Erythroblast (primary cell): ENCODE measurements around the gene NEURL1B.

Experiments used
- DNase-seq, 2 experiments: peaks; one replicate each; lab custom pipeline; 2025; lab: John Stamatoyannopoulos, UW
- GATA1 ChIP-seq: IDR thresholded peaks from 2 replicates; pipeline ENCODE4 v1.6.1; 2011; ENCODE audit warnings: low read depth, mild to moderate bottlenecking, control low read depth, low read length, moderate library complexity
- POLR2A ChIP-seq: IDR thresholded peaks from 2 replicates; pipeline ENCODE4 v1.6.1; 2011; ENCODE audit warnings: mild to moderate bottlenecking, low read length

The NEURL1B gene

GRCh38 chr5:172635038-172635437, 6.0 kb upstream of the NEURL1B start:
- no peak for TF ChIP-seq POLR2A
- no peak for TF ChIP-seq GATA1
- no peak for DNase-seq

DNA sequence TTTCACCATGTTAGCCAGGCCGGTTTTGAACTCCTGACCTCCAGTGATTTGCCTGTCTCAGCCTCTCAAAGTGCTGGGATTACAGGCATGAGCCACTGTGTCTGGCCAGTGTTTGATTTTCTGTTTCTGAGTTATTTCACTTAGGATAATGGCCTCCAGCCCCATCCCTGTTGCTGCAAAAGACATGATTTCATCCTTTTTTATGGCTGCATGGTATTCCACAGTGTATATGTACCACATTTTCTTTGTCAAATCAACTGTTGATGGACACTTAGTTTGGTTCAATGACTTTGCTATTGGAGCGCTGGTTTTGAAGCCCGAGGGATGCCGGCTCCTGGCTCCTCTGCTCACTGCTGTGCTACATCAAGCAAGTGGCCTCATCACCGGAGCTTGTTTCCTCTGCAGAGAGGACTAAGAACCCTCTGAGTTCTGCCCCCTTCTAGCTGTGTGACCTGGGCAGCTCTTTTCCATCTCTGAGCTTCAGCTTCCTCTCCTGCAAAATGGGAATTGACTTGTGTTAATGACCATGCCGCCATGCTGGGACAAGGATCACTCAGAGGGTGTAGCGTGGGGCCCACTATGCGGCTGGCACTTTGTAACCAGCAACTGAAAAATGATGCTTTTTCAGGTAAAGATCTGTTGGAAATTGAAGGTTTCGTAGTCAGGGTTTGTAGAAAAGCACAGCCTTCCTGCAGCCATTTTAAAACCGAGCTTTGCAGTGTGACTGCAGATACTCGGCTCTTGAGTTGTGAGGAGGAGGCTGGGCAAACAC, 4.6 kb upstream of the NEURL1B start:
- TF ChIP-seq GATA1 = no peak
- TF ChIP-seq POLR2A = no peak

DNA sequence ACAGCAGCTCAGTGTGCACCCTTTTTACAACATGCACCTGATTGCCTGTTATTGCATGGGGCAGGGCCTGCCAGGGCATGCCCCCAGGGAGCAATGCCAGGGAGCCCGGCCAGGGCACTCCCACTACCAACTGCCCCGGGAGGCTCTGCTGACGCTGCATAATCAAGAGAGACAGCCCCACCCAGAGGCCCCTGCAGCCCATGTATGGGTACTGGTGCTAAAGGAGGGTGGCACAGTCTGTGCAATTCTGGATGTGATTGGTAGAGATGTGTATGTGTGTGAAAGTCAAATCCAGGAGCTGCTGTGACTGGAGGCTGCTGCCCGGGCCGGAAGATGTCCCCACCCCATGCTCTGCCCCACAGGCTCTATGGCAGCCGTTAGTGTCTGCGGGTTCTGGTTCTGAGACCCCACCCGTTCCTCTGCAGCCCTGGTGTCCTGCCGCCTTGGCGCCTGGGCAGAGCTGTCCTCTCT, 3.9 kb upstream of the NEURL1B start:
- peak; percentile 29 for TF ChIP-seq POLR2A
- TF ChIP-seq GATA1 = no peak
- no peak for DNase-seq

More for the DNA sequence above, 4.6 kb upstream of the NEURL1B start:
- no peak for DNase-seq

DNA sequence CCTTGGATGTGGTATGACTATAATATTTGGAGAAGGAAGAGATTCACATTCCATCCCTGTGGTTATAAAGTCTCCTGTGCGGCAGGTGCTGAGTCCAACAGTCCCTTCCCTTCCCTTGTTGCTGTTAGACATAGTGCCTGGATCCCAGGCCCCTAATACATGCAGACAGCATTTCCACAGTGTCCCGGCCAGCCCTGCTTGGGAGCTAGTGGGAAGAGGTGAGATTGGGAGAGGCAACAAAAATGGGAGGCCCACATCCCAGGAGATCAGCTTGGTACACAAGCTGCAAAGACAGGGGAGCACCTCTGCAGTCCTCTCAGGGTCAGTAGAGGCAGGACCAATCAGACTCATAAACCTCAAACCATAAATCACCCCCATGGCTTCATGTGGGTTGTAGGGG, 3.3 kb upstream of the NEURL1B start:
- no peak for TF ChIP-seq POLR2A
- TF ChIP-seq GATA1 = no peak
- no peak for DNase-seq

DNA sequence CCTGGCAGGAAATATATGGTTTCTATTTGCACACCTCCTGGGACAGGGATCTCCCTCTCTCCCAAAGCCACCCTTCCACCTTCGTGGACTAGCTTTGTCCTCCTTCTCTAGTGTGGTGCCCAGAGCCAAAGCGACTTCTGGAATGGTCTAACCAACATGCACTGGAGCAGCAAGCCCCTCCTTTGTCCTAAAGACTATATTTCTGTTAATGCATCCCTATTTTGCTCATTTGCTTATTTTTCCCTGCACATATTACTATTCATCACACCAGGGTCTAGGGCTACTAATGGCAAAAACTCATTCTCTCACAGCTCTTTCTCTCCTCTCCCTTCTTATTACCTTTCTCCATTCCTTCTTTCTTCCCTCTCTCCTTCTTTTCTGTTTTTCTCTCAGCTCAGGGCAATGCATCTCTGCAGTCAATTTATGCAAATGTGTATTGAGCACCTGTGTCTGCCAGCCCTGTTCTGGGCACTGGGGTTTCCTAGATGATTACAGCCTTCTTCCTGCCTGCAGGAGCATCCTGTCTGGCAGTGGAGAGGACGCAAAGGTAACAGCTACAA, 2.8 kb upstream of the NEURL1B start:
- no peak for DNase-seq
- TF ChIP-seq GATA1 (no peak), POLR2A (no peak)

GRCh38 chr5:172640139-172640538, 924 bp upstream of the NEURL1B start:
- no peak for DNase-seq
- no peak for TF ChIP-seq POLR2A
- TF ChIP-seq GATA1 = no peak

DNA sequence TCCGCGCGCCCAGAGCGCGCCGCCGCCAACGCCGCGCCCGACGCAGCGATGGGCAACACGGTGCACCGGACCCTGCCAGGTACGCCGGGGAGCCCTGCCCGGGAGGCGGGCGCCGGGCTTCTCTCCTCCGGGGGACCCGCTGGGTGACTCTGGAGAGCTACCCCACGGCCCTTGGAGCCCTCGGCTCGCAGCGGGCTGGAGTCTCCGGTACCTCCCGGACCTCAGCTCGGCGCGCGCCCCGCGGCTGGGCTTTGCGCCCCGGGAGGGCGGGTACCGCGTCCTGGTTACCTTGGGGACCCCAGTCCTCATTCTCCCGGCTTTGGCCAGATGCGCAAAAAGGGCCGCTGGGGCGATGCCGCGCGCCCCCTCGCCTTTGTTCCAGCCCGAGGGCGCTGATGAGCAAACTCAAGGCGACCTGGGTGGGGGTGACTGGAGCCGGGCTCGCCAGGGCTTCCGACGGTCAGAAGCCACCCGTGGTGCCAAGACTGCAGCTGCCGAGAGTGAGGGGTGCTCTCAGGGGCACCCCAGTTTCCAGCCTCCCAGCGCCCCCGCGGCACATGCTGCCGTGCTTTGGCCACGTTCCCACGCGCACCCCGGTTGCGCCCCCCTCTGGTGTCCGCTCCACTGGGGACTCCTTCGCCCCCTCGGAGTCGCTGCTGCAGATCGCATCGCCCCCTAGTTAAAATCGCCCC, 442 bp downstream of the NEURL1B start:
- DNase-seq = no peak
- TF ChIP-seq POLR2A = peak; percentile 2
- no peak for TF ChIP-seq GATA1

- TF ChIP-seq GATA1 (no peak), POLR2A (no peak)
- DNase-seq = no peak
These were observed 967 bp downstream of the NEURL1B start for GRCh38 chr5:172642051-172642409.

DNA sequence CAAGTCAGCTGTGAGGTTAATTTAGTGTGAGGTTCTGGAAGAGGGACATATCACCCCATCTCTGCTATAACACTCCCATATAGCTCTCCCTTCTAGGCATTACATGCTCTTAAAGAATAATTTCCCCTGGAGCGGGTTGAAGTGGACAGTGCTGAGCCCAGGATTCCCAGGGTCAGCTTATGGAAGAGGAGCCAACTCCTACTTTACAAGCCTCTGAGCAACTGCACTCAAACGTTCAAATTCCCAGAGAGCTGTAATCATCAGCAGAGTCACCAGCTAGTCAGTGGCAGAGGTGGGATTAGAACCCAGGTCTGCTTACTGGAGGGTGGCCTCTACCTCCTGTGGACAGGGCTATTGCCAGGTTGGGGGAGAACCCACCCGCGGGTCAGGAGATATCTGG, 1.4 kb downstream of the NEURL1B start:
- TF ChIP-seq GATA1 (no peak), POLR2A (no peak)

GRCh38 chr5:172642926-172643871, 2.1 kb downstream of the NEURL1B start:
- TF ChIP-seq GATA1 = no peak
- TF ChIP-seq POLR2A = no peak
- DNase-seq = no peak

More for the DNA sequence above, 1.4 kb downstream of the NEURL1B start:
- DNase-seq = no peak

DNA sequence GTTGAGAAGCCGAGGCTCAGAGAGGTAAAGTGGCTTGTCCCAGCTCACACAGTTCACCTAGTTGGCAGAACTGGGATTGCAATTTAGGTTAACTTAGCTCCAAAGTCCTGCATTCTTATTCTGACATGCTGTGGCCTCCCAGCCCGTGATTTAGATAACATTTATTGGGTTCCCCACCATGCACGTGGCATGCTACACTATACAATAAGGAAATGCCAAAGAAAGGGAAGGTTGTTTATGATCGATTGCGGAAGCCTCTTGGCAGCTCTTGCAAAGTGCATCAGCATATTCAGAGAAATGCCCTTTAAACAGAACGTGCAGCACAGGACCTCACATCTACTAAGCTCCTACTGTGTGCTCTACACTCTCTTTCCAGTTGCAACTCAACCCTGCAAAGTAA, 3.2 kb downstream of the NEURL1B start:
- TF ChIP-seq POLR2A (no peak), GATA1 (no peak)
- no peak for DNase-seq

- TF ChIP-seq GATA1 (no peak), POLR2A (no peak)
- no peak for DNase-seq
These were observed 3.6 kb downstream of the NEURL1B start for GRCh38 chr5:172644711-172645110.

GRCh38 chr5:172645271-172646055, 4.4 kb downstream of the NEURL1B start:
- no peak for DNase-seq
- no peak for TF ChIP-seq POLR2A
- no peak for TF ChIP-seq GATA1
